Memory B cell (primary cell): ENCODE measurements around the gene CCDC77.
A peak's percentile ranks its signal among the peaks of the same experiment; 100 is the strongest.

Experiments used
- ATAC-seq: fragments of 150-1000 bp; cut with Tn5 transposase; 2 replicates; pipeline ENCODE4 v1.10.0; 2021; ENCODE audit warnings: low read depth, mild to moderate bottlenecking, moderate library complexity
- DNase-seq, 2 donors: peaks; one replicate each; pipeline ENCODE4 v3.0.0; 2022; ENCODE audit warnings: low spot score in 2 of 2
- H3K27ac Mint-ChIP-seq: one replicate; pipeline ENCODE4 v1.8.0; 2022; ENCODE audit warnings: mild to moderate bottlenecking, moderate library complexity, mixed read lengths
- H3K27me3 Mint-ChIP-seq: one replicate; pipeline ENCODE4 v1.8.0; 2022; ENCODE audit warnings: mixed read lengths
- H3K36me3 Mint-ChIP-seq: one replicate; pipeline ENCODE4 v1.8.0; 2022; ENCODE audit warnings: mild to moderate bottlenecking, mixed read lengths
- H3K4me1 Mint-ChIP-seq: one replicate; pipeline ENCODE4 v1.8.0; 2022; ENCODE audit warnings: mixed read lengths
- H3K4me3 Mint-ChIP-seq: one replicate; pipeline ENCODE4 v1.8.0; 2022; ENCODE audit warnings: mild to moderate bottlenecking, moderate library complexity, mixed read lengths
- H3K9me3 Mint-ChIP-seq: one replicate; pipeline ENCODE4 v1.8.0; 2022; ENCODE audit warnings: mixed read lengths

Gene CCDC77

DNA sequence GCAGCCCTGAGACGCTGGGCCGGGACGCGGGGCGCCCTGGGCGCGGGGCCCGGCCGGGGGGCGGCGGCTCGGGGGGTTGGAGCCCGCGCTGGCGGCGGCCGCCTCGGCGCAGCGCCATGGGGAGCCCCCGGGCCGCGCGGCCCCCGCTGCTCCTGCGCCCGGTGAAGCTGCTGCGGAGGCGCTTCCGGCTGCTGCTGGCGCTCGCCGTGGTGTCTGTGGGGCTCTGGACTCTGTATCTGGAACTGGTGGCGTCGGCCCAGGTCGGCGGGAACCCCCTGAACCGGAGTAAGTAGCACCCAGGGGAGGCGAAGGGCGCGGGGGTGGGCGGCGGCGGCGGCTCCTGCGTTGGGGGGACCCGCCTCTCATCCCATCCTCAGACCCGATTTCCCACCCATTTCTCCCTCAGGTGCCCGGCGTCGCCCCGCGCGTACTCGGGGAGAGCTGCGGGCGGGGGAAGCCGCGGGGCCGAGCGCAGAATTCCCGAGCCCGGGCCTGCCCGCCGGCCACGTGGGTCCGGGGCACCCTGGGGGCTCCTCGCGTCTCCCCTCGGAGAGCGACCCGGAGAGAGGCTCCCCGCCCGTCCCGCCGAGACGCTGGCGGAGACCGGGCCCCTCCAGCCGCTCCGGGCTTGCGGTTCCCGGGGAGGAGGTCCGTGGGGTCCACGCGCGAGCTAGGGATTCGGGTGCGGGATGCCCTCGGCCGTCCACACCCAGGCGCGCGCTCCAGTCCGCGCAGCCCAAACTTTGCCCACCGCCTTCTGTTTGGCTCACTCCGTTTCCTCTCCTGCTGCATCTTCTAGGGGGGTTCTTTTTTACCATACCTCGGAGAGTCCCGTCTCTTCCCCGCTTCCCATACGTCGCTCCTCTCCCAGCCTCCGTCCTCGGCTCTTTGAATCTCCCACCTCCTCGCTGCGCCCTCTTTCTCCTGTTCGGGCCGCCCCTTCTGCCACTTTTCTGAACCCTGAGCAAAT is 59.1 kb downstream of the CCDC77 start:
- no peaks in the 10 kb centered on the region for H3K9me3 Mint-ChIP-seq
- H3K36me3 Mint-ChIP-seq = no peaks in the 10 kb centered on the region
- peak; percentile 67 for ATAC-seq
- H3K27ac Mint-ChIP-seq = no peak overlapping the region
- H3K4me1 Mint-ChIP-seq = peaks cover 4% of the 10 kb centered on the region
- H3K27me3 Mint-ChIP-seq = peaks cover 25% of the 10 kb centered on the region
- DNase-seq = peak in 1 of 2 donors; percentile 18
- peak overlapping the region; percentile 85 for H3K4me3 Mint-ChIP-seq

DNA sequence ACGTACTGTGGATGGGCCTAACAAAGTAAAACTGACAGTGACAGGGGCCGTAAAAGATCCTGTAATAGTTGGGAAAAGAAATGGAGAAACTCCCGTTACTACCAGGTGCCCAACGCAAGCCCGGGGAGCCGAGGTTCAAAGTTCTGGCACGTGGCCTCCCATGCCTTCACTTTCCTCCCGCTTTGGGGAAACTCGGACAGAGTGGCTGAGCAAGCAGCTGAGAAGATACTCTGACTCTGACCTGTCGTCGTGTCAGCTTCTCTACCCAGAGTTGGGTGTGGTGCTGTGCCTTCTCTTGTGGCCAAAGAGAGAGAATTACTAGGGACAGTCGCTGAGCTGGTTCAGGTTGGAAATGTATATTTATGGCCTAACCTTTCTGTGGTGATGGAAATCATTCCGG is 60.0 kb downstream of the CCDC77 start:
- H3K4me1 Mint-ChIP-seq = peaks cover 4% of the 10 kb centered on the region
- no peak for ATAC-seq
- H3K27me3 Mint-ChIP-seq = peaks cover 25% of the 10 kb centered on the region
- no peaks in the 10 kb centered on the region for H3K9me3 Mint-ChIP-seq
- no peak for DNase-seq
- peak overlapping the region; percentile 85 for H3K4me3 Mint-ChIP-seq
- H3K27ac Mint-ChIP-seq = no peak overlapping the region
- no peaks in the 10 kb centered on the region for H3K36me3 Mint-ChIP-seq

DNA sequence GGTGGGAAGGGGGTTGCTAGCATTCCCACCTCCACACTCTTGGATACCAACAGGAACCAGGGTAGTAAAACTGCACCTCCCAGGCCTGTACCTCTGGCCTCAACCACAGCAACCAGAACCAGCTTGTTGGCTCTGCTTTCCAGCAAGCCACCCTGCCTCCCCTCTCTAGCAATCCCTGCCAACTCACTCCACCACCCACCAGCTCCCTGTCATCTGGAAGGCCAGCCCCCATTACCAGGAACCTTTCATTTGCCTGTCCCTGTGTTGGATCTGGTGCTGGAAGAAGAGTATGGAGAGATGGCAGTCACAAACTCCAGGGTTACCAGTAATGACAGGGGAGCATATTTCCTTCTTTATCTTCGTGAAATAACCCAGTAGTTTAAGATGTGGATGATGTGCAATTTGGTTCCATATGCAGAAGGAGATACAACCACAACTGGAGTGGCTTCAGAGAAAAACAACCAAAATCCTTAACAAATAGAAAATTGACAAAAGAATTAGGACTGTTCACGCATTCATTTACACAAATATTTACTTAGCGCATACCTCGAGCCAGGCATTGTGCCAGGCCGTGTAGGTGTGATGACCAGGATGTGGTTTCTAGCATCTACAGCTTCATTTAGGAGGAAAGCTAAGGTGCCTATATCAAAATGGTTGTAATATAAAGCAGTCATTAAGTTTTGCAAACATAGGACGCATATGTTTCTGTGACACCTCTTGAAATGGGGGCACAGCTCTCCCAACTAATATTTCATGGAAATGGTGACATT is 61.7 kb downstream of the CCDC77 start:
- Mint-ChIP-seq H3K27ac (no peak overlapping the region), H3K27me3 (peaks cover 25% of the 10 kb centered on the region), H3K4me1 (peaks cover 4% of the 10 kb centered on the region), H3K4me3 (no peak overlapping the region), H3K36me3 (no peaks in the 10 kb centered on the region), H3K9me3 (no peaks in the 10 kb centered on the region)
- DNase-seq = no peak
- no peak for ATAC-seq

DNA sequence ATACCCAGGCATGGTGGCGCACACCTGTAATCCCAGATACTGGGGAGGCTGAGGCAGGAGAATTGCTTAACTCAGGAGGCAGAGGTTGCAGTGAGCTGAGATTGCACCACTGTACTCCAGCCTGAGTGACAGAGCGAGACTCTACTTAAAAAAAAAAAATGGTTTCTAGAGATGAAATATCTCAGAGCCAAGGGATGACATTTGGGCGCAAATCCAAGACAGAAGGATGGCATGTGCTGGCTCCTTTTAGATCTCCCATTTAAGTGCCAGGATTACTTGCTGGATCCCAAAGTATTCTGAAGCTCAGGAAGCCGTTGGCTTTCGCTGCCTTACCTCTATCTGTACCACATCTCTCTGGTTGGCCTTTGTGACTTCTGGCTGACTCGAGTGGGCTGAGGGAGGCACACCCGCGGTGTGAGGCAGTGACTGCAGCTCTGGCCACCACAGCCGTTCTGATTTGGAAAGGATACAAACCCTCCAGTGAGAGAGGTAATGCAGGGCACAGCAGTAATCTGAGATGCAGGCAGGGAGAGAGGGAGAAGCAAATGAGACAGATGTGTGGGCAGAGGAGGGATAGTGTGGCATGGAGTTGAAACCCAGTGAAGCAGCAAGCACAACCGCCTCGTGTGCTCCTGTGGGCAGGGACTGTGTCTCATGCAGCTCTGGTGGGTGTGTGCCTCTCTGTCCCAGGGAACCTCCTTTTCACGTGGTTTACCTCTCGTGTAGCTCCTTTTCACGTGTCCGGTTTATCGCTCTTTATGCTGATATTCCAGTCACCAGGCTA is 63.2 kb downstream of the CCDC77 start:
- Mint-ChIP-seq H3K27ac (no peak overlapping the region), H3K36me3 (no peaks in the 10 kb centered on the region), H3K4me3 (no peak overlapping the region), H3K27me3 (peaks cover 21% of the 10 kb centered on the region), H3K4me1 (peaks cover 4% of the 10 kb centered on the region), H3K9me3 (no peaks in the 10 kb centered on the region)
- ATAC-seq (no peak), DNase-seq (no peak)

- H3K36me3 Mint-ChIP-seq = no peaks in the 10 kb centered on the region
Measured at GRCh38 chr12:466039-466438, 64.6 kb downstream of the CCDC77 start.

GRCh38 chr12:466762-467161 is 65.3 kb downstream of the CCDC77 start:
- Mint-ChIP-seq H3K27me3 (peaks cover 19% of the 10 kb centered on the region), H3K9me3 (no peaks in the 10 kb centered on the region), H3K36me3 (no peaks in the 10 kb centered on the region), H3K27ac (no peak overlapping the region), H3K4me3 (no peak overlapping the region), H3K4me1 (no peaks in the 10 kb centered on the region)
- ATAC-seq (peak; percentile 60), DNase-seq (no peak)

More at GRCh38 chr12:466039-466438, 64.6 kb downstream of the CCDC77 start:
- H3K4me3 Mint-ChIP-seq = no peak overlapping the region
- no peak for DNase-seq
- H3K27ac Mint-ChIP-seq = no peak overlapping the region
- peaks cover 21% of the 10 kb centered on the region for H3K27me3 Mint-ChIP-seq
- H3K4me1 Mint-ChIP-seq = peaks cover 2% of the 10 kb centered on the region
- no peak for ATAC-seq
- H3K9me3 Mint-ChIP-seq = no peaks in the 10 kb centered on the region

DNA sequence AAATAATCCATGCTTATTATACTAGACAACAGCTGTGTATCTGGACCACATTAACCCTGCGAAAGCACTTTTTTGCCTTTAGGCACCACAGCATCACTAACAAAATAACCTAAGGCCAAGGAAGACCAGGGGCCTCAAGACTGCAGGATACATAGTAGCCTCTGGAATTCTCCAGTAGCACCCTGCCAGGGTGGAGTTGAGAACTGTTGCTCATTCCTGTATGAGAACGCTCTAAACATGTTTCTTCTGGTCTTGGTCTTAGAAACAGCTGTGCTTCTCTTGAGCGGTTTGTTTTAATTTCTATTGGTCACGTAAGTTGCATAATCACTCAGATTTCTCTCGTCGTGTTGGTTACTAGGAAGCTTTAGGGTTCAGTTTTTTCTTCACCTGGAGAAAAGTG is 66.1 kb downstream of the CCDC77 start:
- Mint-ChIP-seq H3K4me1 (no peaks in the 10 kb centered on the region), H3K4me3 (no peak overlapping the region), H3K27me3 (peaks cover 14% of the 10 kb centered on the region), H3K9me3 (no peaks in the 10 kb centered on the region), H3K36me3 (no peaks in the 10 kb centered on the region), H3K27ac (no peak overlapping the region)
- DNase-seq (no peak), ATAC-seq (no peak)

GRCh38 chr12:468671-469389 is 67.4 kb downstream of the CCDC77 start:
- Mint-ChIP-seq H3K4me1 (no peaks in the 10 kb centered on the region), H3K9me3 (no peaks in the 10 kb centered on the region), H3K4me3 (no peak overlapping the region), H3K27me3 (peaks cover 14% of the 10 kb centered on the region), H3K27ac (no peak overlapping the region), H3K36me3 (no peaks in the 10 kb centered on the region)
- ATAC-seq = no peak
- no peak for DNase-seq

DNA sequence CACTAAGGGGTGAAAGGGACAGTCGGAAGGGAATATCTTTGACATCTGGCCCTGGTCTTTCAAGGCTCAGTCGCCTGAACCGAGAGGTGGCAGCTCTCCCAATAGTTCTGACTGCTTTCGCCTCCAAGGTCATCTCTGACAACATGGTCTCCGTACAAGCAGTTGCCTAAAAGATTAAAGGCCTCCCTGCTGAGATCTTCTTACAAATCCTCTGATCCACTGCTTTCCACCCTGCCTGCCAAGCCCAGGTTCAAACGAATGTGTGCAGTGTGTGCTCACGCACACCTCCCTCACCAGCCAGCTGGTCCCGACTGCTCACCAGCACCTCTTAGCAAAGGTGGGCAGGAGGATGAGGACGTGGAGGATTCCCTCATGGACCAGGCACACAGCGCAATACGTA is 68.7 kb downstream of the CCDC77 start:
- no peaks in the 10 kb centered on the region for H3K9me3 Mint-ChIP-seq
- DNase-seq = no peak
- no peak for ATAC-seq
- no peak overlapping the region for H3K27ac Mint-ChIP-seq
- H3K36me3 Mint-ChIP-seq = no peaks in the 10 kb centered on the region
- no peak overlapping the region for H3K4me3 Mint-ChIP-seq
- peaks cover 15% of the 10 kb centered on the region for H3K27me3 Mint-ChIP-seq
- H3K4me1 Mint-ChIP-seq = no peaks in the 10 kb centered on the region

DNA sequence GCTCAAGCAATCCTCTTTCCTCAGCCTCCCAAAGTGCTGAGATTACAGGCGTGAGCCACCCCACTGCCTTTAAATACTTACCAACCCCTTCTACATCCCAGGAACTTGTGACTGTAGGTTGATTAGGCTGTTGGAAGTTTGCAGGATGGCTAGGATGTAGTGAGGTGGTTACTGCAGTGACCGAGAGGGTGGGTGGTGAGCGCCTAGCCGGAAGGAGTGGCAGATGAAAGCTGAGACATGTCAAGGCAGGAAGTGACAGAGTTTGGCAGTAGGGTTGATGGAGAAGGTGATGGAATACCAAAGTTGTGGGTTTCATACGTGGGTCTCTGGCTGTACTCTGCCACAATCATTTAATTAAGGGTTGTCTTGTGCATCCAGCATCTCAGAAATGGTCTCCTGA is 71.8 kb downstream of the CCDC77 start:
- Mint-ChIP-seq H3K9me3 (no peaks in the 10 kb centered on the region), H3K4me3 (no peak overlapping the region), H3K4me1 (peaks cover 3% of the 10 kb centered on the region), H3K27me3 (peaks cover 22% of the 10 kb centered on the region), H3K27ac (no peak overlapping the region), H3K36me3 (no peaks in the 10 kb centered on the region)
- DNase-seq (no peak), ATAC-seq (no peak)

DNA sequence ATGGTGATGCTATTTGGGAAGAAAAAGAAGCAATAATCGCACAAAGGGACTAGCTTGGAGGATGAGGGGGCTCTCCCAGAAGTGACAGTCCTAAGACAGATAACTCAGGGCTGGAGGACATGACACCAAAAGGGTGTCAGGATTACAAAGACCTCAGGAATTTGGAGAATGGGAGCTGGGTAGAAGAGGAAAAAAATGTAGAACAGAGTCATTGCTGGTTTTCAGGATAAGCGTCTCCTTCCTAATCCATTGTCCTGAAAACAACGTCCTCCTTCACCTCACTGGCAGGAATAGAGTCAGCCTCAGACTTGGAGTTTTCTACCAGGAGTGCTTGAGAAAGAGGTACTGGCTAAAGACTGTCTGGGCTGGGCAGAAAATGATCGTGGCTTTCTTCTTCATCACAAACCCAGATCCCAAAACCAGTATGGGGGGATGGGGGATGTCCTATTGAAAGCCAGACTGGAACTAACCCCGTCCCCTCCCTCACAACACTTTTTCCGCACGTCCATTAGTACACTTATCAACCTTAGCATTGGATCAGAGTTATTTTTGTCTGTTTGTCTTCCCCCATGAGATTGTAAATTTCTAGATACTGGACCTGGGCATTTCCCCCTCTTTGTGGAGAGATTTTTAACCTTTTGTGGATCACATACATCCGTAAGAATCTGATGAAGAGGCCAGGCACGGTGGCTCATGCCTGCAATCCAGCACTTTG is 72.6 kb downstream of the CCDC77 start:
- Mint-ChIP-seq H3K36me3 (no peaks in the 10 kb centered on the region), H3K27ac (no peak overlapping the region), H3K4me3 (no peak overlapping the region)

GRCh38 chr12:475286-475685 is 73.8 kb downstream of the CCDC77 start:
- H3K4me1 Mint-ChIP-seq = peaks cover 3% of the 10 kb centered on the region
- ATAC-seq = no peak

More for the DNA sequence above, 72.6 kb downstream of the CCDC77 start:
- DNase-seq (no peak), ATAC-seq (no peak)
- H3K4me1 Mint-ChIP-seq = peaks cover 3% of the 10 kb centered on the region
- no peaks in the 10 kb centered on the region for H3K9me3 Mint-ChIP-seq
- peaks cover 25% of the 10 kb centered on the region for H3K27me3 Mint-ChIP-seq

GRCh38 chr12:479161-479560 is 77.7 kb downstream of the CCDC77 start:
- no peak for DNase-seq
- H3K4me1 Mint-ChIP-seq = peaks cover 3% of the 10 kb centered on the region
- no peaks in the 10 kb centered on the region for H3K9me3 Mint-ChIP-seq
- no peak overlapping the region for H3K4me3 Mint-ChIP-seq
- H3K27ac Mint-ChIP-seq = no peak overlapping the region
- H3K36me3 Mint-ChIP-seq = no peaks in the 10 kb centered on the region
- peaks cover 23% of the 10 kb centered on the region for H3K27me3 Mint-ChIP-seq
- no peak for ATAC-seq

More at GRCh38 chr12:475286-475685, 73.8 kb downstream of the CCDC77 start:
- H3K27ac Mint-ChIP-seq = no peak overlapping the region
- peaks cover 25% of the 10 kb centered on the region for H3K27me3 Mint-ChIP-seq
- no peak for DNase-seq
- no peak overlapping the region for H3K4me3 Mint-ChIP-seq
- H3K36me3 Mint-ChIP-seq = no peaks in the 10 kb centered on the region
- H3K9me3 Mint-ChIP-seq = no peaks in the 10 kb centered on the region
